Activated effector memory CD4-positive, alpha-beta T cell treated with anti-CD3 and anti-CD28 coated beads, Interleukin-2, amount 50 U/mL, for 16 hours (primary cell): ENCODE results near the gene DNM2.
"Not testable (repeated sequence)": the region's sequence is repeated elsewhere in the genome, so short reads cannot be mapped to it uniquely, and the experiment has no call there.

ENCODE experiments used
- DNase-seq: peaks from one replicate; pipeline ENCODE4 v3.0.0-alpha.2; 2020

DNM2 gene

DNA sequence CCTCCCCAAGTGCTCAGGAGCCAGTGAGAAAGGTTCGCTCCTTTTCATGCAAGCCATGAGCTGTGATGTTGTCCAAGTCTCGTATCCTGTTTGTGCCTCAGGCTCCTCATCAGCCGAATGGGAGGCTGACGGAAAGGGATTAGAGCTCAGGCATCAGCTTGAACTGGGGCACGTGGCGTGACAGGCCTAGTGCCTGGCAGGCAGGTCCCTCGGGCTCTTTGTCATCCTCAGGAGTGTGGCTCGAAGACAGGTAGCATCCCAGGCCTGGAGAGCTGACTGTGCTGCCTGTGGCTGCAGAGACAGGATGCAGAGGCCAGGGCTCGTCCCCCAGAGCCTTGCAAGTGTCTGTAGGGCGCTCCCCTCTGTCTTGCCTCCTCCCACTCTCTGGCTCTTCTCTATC lies 38.5 kb downstream of the DNM2 start:
- DNase-seq: no peak

DNA sequence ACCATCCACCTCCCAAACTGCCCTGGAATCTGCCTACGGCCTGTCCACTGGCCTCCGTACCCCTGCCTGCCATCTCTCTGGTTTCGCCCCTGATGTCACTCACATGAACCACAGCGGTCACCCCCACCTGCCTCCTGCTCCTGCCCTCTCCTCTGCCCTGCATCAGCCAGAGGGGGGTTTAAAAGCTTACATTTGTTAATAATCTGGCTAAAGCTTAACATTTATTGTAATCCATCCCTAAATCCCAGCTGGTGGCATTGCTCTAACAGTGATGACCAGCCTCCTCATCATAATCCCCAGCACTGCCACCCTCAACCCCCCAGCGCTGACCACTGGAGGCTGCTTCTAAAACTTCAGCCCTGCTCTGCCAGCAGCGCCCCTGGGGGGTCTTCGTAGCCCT lies 38.9 kb downstream of the DNM2 start:
- DNase-seq: no peak

DNA sequence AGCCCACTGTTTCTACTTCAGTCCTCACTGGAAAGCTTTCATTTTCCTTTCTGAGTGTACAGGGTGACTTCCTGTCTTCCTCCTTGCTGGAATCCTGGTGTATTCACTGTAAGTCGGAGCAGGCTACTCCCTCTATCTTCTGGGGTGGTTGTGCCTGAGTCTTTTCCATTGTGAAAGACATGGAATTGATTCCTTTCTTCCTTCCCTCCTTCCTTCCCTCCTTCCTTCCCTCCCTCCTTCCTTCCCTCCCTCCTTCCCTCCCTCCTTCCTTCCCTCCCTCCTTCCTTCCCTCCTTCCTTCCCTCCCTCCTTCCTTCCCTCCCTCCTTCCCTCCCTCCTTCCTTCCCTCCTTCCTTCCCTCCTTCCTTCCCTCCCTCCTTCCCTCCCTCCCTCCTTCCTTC lies 40.2 kb downstream of the DNM2 start:
- not testable (repeated sequence) for DNase-seq

DNA sequence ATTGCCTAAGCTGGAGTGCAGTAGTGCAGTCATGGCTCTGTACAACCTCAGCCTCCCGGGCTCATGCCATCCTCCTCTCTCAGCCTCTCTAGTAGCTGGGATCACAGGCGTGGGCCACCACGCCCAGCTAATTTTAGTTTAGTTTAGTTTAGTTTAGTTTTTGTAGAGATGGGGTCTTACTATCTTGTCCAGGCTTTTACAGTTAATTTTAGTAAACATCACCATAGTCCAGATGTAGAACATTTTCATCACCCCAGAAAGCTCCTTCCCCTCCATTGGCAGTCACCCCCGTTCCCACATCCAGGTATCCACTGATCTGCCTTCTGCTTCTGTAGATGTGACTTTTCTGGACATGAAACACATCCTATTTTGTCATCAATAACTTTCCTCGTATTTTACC lies 41.1 kb downstream of the DNM2 start:
- DNase-seq: no peak

DNA sequence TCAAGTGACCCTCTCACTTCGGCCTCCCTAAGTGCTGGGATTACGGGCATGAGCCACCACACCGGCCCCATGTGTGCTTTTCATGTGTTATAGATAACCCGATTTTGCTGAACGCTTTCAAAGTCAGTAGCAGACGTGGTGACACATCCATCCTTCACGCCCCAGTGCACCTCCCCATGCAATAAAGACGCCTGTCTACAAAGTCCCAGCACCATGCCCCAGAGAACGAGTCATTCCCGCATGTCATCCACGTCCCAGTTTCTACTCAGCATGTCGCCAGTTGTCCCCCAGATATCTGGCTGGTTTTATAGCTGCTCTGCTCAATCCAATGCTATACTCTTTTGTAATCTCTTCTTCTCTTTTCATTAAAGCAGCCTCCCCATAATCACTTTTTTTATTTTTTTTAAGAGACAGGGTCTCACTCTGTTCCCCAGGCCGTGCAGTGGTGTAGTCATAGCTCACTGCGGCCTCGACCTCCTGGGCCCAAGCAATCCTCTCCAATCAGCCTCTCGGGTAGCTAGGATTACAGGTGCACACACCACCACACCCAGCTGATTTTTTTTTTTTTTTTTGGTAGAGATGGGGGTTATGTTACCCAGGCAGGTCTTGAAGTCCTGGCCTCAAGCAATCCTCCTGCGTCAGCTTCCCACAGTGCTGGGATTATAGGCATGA lies 42.5 kb downstream of the DNM2 start:
- DNase-seq: peak; percentile 74

DNA sequence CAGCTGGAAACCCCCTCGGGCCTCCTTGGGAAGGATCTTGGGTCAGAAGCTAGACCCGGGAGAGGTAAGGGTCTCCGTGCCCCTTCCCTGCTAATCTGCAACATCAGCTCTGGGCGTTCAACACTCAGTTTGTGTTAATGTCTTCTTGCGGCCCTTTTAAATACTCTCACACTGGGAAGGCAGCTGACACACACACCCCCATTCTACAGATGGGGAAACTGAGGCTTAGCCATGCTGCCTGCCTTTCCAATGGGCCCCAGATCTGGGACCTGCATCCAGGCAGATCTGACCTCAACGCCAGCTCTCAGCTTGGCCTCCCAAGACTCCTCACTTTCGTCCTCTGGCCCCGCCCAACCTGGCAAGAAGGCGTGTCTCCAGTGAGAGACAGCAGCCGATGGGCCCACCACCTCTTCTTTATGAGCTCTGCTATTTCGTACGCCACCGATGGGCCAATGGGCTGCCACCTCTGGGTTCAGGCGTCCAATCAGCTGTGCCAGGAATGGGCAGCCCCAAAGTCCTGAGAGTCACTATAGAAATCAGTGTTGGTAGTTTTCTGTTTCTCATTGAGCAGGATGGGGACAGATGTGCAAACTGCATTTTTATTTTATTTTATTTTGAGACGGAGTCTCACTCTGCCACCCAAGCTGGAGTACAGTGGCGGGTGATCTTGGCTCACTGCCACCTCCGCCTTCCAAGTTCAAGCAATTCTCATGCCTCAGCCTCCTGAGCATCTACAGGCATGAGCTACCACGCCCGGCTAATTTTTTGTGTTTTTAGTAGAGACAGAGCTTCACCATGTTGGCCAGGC lies 43.8 kb downstream of the DNM2 start:
- DNase-seq: no peak

DNA sequence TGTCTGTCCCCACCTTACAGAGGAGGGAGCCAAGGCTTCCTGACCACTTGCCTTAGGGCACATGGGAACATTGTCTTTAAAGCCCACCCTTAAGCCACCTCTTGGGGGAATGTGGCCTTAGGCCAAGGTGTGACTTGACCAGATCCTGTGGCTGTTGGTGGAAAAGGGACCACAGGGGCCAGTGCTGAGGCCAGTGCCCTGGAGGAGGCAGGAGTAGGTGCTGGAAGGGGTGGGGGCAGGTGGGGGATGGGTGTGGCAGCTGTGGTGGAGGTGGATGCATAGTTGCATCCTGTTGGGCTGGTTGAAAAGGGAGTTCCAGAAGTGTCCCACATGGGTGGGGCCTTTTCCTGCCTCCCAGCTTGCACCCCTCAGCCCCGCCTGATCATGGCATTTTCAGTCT lies 44.8 kb downstream of the DNM2 start:
- DNase-seq: peak; percentile 68

DNA sequence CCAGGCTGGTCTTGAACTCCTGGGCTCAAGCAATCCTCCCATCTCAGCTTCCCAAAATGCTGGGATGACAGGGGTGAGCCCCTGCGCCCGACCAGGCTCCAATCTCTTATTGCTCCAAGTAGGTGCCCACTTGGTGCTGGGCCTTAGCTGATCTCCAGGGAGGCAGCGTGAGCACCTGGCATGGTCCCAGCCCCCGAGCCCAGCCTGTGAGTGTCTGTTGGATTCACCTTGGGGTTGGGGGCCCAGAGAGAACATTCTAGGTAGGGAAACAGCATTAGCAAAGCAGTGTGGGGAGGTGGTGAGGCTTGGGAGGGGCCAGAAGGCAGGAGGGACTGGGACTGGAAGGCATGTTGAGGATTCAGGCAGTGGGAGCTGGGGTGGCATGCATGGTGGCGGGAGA lies 45.5 kb downstream of the DNM2 start:
- no peak for DNase-seq

DNA sequence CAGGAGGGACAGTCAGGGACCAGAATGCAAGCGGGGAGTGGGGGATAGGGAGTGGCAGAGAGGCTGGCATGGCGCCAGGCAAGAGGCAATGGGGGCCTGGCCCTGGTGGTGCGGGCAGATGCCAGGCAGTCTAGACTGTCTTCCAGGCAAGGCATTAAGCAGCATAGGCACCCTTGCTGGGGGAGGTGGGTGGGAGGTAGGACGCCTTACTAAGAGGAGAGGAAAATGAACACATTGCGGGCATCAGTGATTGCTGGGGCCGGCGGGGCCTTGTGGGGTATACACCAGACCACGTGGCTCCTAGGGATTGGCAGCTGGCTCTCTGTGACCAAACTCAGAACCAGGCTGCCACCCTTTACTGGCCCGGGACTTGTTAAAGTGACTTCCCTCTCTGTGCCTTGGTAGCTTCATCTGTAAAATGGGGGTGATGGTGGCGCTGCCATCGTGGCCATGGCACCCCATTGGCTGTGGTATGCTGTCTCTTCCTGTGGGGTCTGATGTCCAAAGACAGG lies 46.0 kb downstream of the DNM2 start:
- DNase-seq: no peak

DNA sequence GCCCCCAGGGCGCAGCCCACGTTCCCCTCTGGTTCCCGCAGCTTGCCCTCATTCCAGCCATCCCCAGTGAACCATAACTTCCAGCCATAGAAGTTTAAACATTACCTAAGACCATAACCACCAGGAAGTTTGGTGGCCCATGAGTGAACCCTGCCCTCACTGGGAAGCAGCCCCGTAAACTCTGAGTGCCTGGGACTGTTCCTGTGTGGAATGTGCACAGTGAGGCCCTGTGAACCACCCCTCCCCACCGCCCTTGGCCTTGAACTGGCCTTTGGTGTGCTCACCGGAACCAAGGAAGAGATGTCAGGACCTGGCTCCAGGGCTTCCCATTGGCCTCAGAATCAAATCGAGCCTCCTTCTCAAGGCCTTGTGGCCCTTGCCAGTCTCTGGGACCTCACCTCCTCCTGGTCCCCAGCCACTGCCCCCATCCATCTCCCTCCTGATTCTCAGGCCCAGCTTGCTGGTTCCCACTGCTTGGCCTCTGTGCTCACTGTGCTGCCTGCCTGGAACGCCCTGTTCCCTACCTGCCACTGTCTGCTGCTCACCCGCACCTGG lies 46.5 kb downstream of the DNM2 start:
- no peak for DNase-seq

DNA sequence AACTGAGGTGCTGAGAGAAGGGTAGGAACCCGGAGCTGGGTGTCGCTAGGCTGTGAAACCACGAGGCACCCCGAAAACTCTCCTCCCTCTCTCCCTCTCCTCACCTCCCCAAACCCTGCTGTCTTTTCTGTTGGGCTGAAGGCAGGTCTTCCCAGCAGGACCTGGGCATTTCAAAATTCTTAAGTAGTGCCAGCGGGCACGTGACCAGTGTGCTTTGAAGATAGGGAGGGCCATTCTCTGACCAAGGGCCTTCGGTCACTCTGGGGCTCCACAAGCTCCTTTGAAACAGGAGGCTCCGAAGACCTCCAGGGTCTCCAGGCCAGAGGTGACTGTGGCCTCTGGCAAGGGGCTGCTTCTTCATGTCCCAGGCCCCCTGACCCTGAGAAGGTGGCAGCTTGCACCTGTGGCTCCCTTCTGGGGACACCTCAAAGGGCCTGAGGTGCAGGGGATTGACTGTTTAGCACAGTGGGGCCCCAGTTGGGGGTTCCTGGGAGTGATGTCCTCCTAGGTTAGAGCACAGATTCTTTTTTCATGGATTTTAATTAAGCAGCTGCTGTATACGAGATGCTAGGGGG lies 48.3 kb downstream of the DNM2 start:
- DNase-seq: no peak

DNA sequence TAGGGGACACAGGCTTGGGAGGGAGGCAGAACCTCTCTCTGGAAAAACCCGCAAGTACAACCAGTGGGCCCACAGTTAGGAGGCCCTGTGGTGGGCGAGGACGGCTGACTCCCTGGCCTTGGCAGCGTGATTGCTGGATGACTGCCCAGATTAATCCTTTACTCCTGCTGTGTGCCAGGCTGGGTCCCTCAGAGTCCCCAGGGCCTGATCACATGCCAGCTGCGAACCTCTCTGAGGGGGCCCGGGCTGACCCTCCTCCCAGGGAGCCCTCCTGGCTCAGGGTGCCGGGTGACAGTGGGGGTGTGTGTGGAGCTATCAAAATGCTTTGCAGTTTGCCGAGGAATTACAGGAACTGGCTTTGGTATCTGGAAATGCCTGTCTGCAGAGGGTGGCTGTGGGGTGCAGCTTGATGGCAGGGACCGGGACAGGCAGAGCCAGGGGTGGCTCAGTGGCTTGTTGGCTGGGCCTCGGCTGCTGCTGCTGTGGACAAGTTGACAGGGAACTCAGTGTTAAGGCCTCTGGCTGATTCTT lies 48.9 kb downstream of the DNM2 start:
- no peak for DNase-seq

DNA sequence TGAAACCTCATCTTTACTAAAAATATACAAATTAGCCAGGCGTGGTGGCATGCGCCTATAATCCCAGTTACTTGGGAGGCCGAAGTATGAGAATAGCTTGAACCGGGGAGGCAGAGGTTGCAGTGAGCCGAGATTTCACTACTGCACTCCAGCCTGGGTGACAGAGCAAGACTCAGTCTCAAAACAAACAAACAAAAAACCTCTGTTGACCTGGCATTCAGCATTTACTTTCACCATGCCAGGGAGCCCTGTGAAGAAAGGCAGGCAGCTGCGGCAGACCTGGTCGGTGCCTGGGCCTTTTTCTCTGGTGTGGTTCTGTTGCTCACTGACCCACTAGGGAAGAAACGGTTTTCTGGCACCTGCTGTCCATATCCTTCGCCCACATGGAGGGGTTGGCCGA lies 49.8 kb downstream of the DNM2 start:
- no peak for DNase-seq

DNA sequence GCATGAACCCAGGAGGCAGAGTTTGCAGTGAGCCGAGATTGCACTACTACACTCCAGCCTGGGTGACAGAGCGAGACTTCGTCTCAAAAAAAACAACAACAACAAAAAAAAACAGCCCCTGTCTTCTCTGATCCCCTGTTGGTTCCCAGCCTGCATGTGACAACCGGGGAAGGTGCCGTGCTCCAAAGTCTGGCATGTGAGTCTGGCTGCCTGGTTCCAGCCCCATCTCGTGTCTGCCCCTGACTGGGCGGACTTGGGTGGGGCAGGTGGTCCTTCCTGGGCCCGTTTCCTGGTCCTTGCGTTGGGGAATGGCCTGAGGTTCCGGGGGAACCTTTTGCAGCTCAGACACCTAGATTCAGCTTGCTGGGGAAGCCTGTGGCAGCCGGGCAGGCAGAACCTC lies 50.5 kb downstream of the DNM2 start:
- no peak for DNase-seq

DNA sequence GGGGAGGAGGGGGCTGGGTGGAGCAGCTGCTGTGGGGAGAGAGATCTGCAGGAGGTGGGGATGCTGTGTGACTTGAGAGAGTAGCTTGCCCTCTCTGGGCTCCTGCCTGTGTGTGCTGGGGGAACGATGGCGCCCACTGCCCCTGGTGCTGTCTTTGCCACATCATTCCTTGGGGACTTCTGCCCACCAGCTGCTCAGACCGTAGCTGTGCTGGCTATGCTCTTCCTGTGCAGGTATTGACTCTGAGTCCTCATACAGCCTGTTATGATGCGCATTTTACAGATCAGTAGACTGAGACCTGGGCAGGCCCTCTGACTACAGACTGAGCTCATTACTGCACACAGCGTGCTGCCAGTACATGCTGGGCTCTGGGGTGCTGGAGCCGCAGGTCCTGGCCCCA lies 51.1 kb downstream of the DNM2 start:
- DNase-seq: no peak

DNA sequence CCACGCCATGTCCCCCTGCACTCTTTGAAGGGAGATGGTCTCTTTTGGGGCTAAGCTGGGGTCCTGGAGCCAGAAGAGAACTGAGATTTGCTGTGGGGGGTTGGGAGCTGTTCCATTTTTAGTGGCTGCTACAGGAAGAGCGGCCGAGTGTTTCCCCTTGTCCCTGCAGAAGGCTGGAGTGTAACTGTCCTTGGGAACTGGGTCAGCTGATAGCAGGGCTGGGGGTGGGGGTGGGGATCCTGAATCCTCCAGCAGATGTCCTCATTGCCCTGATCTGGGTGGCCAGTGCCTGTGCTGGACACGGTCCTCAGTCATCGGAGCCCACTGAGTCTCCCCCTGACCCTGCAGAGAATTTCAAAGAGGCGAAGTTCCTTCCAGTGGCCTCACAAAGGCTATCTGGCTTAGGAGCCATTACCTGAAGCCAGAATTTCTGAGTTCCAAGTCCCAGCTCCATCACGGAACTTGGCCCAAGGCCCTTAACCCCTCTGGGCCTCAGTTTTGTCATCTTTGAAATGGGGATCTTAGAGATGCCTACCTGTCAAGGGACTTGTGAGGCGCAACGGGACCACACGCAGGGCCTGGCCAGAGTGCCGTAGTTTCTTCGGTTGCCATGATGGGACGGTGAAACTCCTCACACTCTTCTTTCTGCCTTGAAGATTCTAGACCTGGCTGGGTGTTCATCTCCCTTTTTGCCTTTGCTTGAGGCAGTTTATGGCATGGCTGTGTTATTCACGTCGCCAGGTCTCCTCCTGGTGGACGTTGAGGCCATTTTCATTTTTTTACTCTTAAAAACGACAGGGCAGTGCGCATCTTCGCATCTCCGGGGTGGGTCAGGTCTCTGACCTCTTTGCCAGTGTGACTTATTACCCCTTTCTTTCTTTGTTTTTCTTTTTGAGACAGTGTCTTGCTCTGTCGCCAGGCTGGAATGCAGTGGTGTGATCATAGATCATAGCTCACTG lies 51.9 kb downstream of the DNM2 start:
- DNase-seq: no peak

DNA sequence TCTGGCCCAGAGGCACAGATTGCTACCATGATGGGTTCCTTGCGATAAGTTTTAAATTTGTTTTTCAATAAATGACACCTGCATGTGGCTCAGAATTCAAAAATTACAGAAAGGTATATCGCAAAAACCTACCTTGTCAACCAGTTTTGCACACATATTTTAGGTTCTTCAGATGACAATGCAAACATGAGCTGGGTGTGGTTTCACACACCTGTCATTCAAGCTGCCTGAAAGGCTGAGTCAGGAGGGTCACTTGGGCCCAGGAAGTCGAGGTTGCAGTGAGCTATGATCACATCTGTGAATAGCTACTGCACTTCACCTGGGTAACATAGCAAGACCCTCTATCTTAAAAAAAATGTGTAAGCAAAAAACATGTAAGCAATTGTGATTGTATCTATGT lies 56.1 kb downstream of the DNM2 start:
- DNase-seq: no peak

DNA sequence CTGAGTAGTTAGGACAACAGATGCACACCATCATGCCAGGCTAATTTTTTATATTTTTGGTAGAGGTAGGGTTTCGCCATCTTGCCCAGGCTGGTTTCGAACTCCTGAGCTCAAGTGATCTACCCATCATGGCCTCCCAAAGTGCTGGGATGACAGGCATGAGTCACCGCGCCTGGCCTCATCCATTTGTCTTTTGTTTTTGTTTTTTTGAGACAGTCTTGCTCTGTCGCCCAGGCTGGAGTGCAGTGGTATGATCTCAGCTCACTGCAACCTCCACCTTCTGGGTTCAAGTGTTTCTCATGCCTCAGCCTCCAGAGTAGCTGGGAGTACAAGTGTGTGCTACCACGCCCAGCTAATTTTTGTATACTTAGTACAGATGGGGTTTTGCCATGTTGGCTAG lies 57.0 kb downstream of the DNM2 start:
- DNase-seq: no peak

DNA sequence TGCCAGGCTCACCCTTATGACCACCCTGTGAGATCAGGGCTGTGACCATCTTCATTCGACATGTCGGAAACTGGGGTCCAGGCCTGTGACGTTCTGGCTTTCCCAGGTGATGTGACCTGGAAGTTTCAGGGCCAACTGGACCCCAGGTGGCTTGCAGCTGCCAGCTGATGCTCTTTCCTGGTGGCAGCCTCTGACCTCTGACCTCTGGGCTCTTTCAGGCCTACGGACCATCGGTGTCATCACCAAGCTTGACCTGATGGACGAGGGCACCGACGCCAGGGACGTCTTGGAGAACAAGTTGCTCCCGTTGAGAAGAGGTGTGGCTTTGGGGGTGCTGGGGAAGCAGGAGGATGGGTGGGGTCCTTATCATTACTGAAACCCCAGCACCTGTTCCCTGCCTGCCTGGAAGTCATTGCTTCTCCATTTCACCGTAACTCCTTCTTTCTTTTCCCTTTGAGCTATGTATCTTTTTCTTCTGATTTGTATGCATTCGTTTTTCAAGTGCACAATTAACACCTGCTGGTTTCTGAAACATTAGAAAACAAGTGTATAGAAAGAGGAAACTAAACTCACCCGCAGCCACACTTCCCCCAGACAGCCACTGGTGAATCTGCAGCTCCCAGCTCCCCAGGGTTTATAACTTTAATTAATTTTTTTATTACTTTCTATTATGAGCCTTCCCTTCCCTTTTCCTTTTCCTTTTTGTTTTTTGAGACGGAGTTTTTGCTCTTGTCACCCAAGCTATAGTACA lies 59.2 kb downstream of the DNM2 start:
- no peak for DNase-seq

DNA sequence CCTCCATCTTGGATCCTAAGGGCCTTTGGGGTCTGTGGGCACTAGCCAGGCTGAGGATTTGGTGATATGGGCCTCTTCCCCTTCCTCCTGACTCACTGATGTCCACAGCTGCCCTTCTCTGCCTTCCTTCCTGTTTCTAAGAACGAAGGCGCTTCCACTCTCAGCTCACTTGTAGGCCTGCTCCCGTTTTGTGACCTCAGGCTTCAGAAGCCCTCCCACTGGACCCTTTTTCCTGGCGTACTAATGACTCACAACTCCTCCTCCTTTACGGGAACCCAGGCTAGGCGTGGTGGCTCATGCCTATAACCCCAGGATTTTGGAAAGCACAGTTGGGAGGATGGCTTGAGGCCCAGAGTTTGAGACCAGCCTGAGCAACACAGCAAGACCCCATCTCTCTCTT lies 62.5 kb downstream of the DNM2 start:
- DNase-seq: no peak

DNA sequence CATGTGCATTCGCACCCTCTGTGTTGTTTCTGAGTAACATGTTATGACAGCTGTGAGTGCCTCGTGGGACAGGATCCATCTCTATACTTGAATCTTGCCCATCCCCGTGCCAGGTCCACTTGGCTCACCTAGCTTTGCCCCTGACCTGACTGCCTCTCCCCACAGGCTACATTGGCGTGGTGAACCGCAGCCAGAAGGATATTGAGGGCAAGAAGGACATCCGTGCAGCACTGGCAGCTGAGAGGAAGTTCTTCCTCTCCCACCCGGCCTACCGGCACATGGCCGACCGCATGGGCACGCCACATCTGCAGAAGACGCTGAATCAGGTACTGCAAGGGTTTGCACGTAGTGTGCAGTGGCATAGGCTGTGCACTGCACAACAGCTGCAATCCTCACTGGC lies 64.9 kb downstream of the DNM2 start:
- DNase-seq: no peak

DNA sequence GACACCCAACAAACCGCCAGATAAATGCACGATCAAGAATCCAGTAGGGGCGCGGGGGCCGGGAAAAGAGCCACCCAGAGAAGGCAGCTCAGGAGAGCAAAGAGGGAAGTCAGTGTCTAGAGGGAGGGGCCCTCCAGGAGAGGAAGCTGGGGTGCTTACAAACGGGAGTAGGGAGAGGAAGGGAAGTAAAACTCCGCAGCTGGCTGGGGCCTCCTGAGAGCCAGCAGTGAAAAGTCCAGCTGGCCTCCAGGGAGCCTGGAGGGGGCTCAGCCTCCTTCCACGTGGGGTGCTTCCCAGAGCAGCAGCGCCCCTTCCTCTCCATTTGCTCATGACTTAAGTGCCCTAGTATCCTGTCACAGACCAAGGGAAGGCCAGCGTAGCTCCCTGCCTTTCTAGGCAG lies 66.4 kb downstream of the DNM2 start:
- no peak for DNase-seq
